ENCODE results near the gene TMEM191B. TPM values are rescaled to one million over a fixed set of nuclear protein-coding genes. Genes with fewer than 3 reads are reported as not detected.
"Not testable (repeated sequence)": the region's sequence is repeated elsewhere in the genome, so short reads cannot be mapped to it uniquely, and the experiment has no call there.

TMEM191B gene
- total RNA-seq, 2 donors from 2014 or later, result 2.4 to 4.6 TPM

DNA sequence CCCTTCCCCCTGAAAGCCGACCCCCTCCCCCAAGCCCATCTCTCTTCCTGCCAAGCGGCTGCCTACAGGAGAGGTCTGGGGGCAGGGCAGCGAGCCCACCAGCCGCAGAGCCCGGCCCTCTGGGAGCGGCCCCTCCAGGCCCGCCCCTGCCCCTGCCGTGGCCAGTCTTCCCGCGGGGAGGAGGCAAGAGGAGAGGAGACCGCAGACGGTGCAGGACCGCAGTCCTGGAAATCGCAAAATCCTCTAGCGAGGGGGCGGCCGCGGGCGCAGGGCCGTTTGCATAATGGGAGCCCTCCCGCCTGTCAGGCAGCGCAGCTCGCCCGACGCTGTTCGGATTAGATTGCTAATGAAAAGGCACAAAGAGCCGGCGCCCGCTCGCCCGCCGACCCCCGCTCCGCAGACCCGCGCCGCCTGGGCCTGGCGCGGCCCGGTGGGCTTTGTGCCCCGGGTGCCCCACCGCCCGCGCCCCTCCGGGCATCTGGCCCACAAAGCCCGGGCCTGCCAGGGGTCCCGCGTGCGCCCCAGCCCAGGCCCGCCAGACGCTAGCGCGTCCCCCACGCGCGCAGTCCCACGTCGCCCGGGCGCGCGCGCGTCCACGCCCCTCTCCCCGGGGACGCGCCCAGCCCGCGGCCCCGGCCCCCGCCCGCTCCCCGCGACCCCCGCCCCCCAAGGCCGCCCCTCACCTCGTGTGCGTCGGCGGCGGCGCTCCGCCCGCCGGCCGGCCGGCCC is 49.7 kb downstream of the TMEM191B start:
- H3K4me3 ChIP-seq (ENCODE audit: low read length); H3K9ac ChIP-seq (ENCODE audit: extremely low read depth, low read length, poor library complexity, severe bottlenecking); H3K27me3 ChIP-seq (ENCODE audit: control insufficient read depth, insufficient read depth, low read length, poor library complexity, severe bottlenecking); H3K9me3 Mint-ChIP-seq; H3K4me3 Mint-ChIP-seq; H3K4me1 ChIP-seq (ENCODE audit: control insufficient read depth, insufficient read depth, low read length); DNase-seq; H3K27ac ChIP-seq (ENCODE audit: low read depth, low read length); H3K27ac Mint-ChIP-seq; H3K27me3 Mint-ChIP-seq (ENCODE audit: insufficient read depth); H3K36me3 Mint-ChIP-seq (ENCODE audit: low read depth); H3K4me1 Mint-ChIP-seq; H3K36me3 ChIP-seq (ENCODE audit: control insufficient read depth, insufficient read depth, low read length); H3K9me3 ChIP-seq (ENCODE audit: control insufficient read depth, low read length): not testable (repeated sequence)
- WGBS, 2 experiments (ENCODE audit: insufficient coverage in 1 of 2, insufficient read length in 1 of 2), result no CpG with 5 or more reads among the region's 88 CpGs

DNA sequence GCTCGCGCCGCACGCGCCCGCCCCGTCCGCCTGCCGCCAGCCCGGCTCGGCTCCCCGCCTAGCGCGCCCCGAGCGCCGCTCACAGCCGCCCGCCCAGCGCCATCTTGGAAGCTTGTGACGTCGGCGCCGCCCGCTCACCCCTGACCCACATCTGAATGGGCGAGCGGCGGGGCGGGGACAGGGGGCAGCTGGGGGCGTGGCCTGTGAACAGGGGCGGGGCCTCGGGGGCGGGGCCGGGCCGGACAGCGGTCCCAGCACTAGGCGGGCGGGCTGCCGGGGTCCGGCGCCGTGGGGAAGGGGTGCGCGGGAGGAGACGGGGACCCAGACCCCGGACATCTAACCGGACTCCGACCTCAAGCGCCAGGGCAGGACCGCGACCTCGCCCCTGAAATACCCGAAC is 50.2 kb downstream of the TMEM191B start:
- H3K4me1 Mint-ChIP-seq, H3K9me3 Mint-ChIP-seq: not testable (repeated sequence)

More for the DNA sequence above, 50.2 kb downstream of the TMEM191B start:
- H3K9ac ChIP-seq (ENCODE audit: extremely low read depth, low read length, poor library complexity, severe bottlenecking); H3K27me3 Mint-ChIP-seq (ENCODE audit: insufficient read depth); H3K27ac ChIP-seq (ENCODE audit: low read depth, low read length); H3K4me1 ChIP-seq (ENCODE audit: control insufficient read depth, insufficient read depth, low read length); DNase-seq; H3K36me3 Mint-ChIP-seq (ENCODE audit: low read depth); H3K4me3 Mint-ChIP-seq; H3K9me3 ChIP-seq (ENCODE audit: control insufficient read depth, low read length); H3K36me3 ChIP-seq (ENCODE audit: control insufficient read depth, insufficient read depth, low read length); H3K27ac Mint-ChIP-seq; H3K27me3 ChIP-seq (ENCODE audit: control insufficient read depth, insufficient read depth, low read length, poor library complexity, severe bottlenecking); H3K4me3 ChIP-seq (ENCODE audit: low read length): not testable (repeated sequence)
- WGBS, 2 experiments (ENCODE audit: insufficient coverage in 1 of 2, insufficient read length in 1 of 2), result no CpG with 5 or more reads among the region's 53 CpGs

Other genes starting within 250 kb of the TMEM191B start
- not detected for gene GGTLC3, start 9.6 kb upstream of the TMEM191B start, total RNA-seq
- gene RIMBP3, start 84.1 kb downstream of the TMEM191B start, total RNA-seq, result 1 to 10 TPM; 1.8 TPM